GM23338 (cell line): ENCODE measurements around the gene ALDH1L2. TPM values are rescaled to one million over a fixed set of nuclear protein-coding genes. Genes with fewer than 3 reads are reported as not detected.

Experiments
- ATAC-seq: fragments of 200-7000 bp; cut with Tn5 transposase; 3 replicates; pipeline ENCODE4 v1.9.1; 2020
- DNase-seq: peaks from one replicate; pipeline ENCODE4 v3.0.0-alpha.2; 2015; ENCODE audit warnings: low spot score
- H2AFZ ChIP-seq: fragments of 200-600 bp; sonication (generic); 2 replicates; pipeline ENCODE4 v1.8.0; 2016; ENCODE audit warnings: antibody characterized with exemption, mild to moderate bottlenecking, moderate library complexity
- H3F3A ChIP-seq: fragments of 200-600 bp; sonication (generic); replicated peaks from 2 replicates; pipeline ENCODE4 v1.8.0; 2017; ENCODE audit warnings: antibody characterized with exemption, mixed run types, low read depth
- H3K27ac ChIP-seq: fragments of 200-600 bp; sonication (generic); 2 replicates; pipeline ENCODE4 v1.6.1; 2016; ENCODE audit warnings: low read depth
- H3K27me3 ChIP-seq: fragments of 200-600 bp; sonication (generic); 2 replicates; pipeline ENCODE4 v1.8.0; 2016; ENCODE audit warnings: mild to moderate bottlenecking, mixed run types, moderate library complexity; ENCODE audit not compliant: insufficient read depth
- H3K36me3 ChIP-seq: fragments of 200-600 bp; sonication (generic); 2 replicates; pipeline ENCODE4 v1.8.0; 2016; ENCODE audit warnings: mild to moderate bottlenecking; ENCODE audit not compliant: insufficient read depth
- H3K4me1 ChIP-seq: fragments of 200-600 bp; sonication (generic); 2 replicates; pipeline ENCODE4 v1.8.0; 2016; ENCODE audit warnings: mild to moderate bottlenecking, moderate library complexity; ENCODE audit not compliant: insufficient read depth
- H3K4me2 ChIP-seq: fragments of 200-600 bp; sonication (generic); 2 replicates; pipeline ENCODE4 v1.7.1; 2017; ENCODE audit warnings: mixed run types
- H3K4me3 ChIP-seq: fragments of 200-600 bp; sonication (generic); 2 replicates; pipeline ENCODE4 v1.6.1; 2016; ENCODE audit warnings: mixed run types
- H3K79me2 ChIP-seq: fragments of 200-600 bp; sonication (generic); replicated peaks from 2 replicates; pipeline ENCODE4 v1.8.0; 2017; ENCODE audit warnings: mild to moderate bottlenecking; ENCODE audit not compliant: insufficient read depth
- H3K9me2 ChIP-seq: fragments of 200-600 bp; sonication (generic); 2 replicates; pipeline ENCODE4 v1.8.0; 2017; ENCODE audit not compliant: insufficient read depth
- H4K20me1 ChIP-seq: fragments of 200-600 bp; sonication (generic); replicated peaks from 2 replicates; pipeline ENCODE4 v1.8.0; 2017; ENCODE audit warnings: mild to moderate bottlenecking; ENCODE audit not compliant: insufficient read depth
- H3K27ac Mint-ChIP-seq: 2 replicates; pipeline ENCODE4 v1.8.0; 2020; ENCODE audit warnings: inconsistent platforms, mild to moderate bottlenecking, moderate library complexity, mixed read lengths
- H3K27me3 Mint-ChIP-seq: 3 replicates; pipeline ENCODE4 v1.8.0; 2022; ENCODE audit warnings: low read depth, mild to moderate bottlenecking, moderate library complexity, mixed read lengths, inconsistent platforms; ENCODE audit not compliant: insufficient read depth, poor library complexity
- H3K36me3 Mint-ChIP-seq: 3 replicates; pipeline ENCODE4 v1.8.0; 2021; ENCODE audit warnings: low read depth, mild to moderate bottlenecking, inconsistent platforms, moderate library complexity, mixed read lengths
- H3K4me1 Mint-ChIP-seq: 3 replicates; pipeline ENCODE4 v1.8.0; 2020; ENCODE audit warnings: mild to moderate bottlenecking, inconsistent platforms, mixed read lengths
- H3K4me3 Mint-ChIP-seq: 3 replicates; pipeline ENCODE4 v1.8.0; 2021; ENCODE audit warnings: moderate library complexity, mild to moderate bottlenecking, inconsistent platforms, mixed read lengths
- H3K9me3 Mint-ChIP-seq: 3 replicates; pipeline ENCODE4 v1.8.0; 2020; ENCODE audit warnings: moderate library complexity, mild to moderate bottlenecking, inconsistent platforms, mixed read lengths
- EZH2 ChIP-seq: fragments of 200-600 bp; sonication (generic); IDR thresholded peaks from one replicate; pipeline ENCODE4 v1.8.0; 2017; ENCODE audit warnings: antibody characterized with exemption, mild to moderate bottlenecking, low read depth; ENCODE audit not compliant: unreplicated experiment
- POLR2AphosphoS5 ChIP-seq: IDR thresholded peaks from 2 replicates; pipeline ENCODE4 v1.6.1; 2016; ENCODE audit warnings: antibody characterized with exemption, low read depth
- STAT1 ChIP-seq: IDR thresholded peaks from one replicate; pipeline ENCODE4 v1.6.1; 2016; ENCODE audit warnings: antibody characterized with exemption; ENCODE audit not compliant: unreplicated experiment
- ZNF114 ChIP-seq: fragments of 250-450 bp; sonication (Bioruptor Pico); IDR thresholded peaks from 2 replicates; pipeline ENCODE4 v1.5.0; 2020; ENCODE audit warnings: mild to moderate bottlenecking, moderate library complexity
- ZNF331 ChIP-seq: fragments of 250-450 bp; sonication (Bioruptor Pico); IDR thresholded peaks from 2 replicates; pipeline ENCODE4 v1.5.0; 2020; ENCODE audit warnings: low read depth, mild to moderate bottlenecking, moderate library complexity
- polyA plus RNA-seq: library from polyadenylated mRNA; unstranded; fragments of >200 nt; fragmentation: Nextera tagmentation; extraction: Ambion mirVana; gene quantifications from 2 replicates; pipeline ENCODE4 v1.2.1, GENCODE V29; 2016
- total RNA-seq: library from RNA; depleted of rRNA; stranded (reverse); fragments of >200 nt; shearing (Covaris generic); gene quantifications from 2 replicates; pipeline ENCODE4 v1.2.3, GENCODE V29; 2014
- TF ChIP-seq, protein P1 (sequence below), 2 experiments: fragments of 200-600 bp in 1 of 2; sonication (generic) in 1 of 2; conservative IDR thresholded peaks; 2 replicates each; pipeline versions ENCODE4 v1.5.1 to v1.6.1; 2016 to 2017; ENCODE audit warnings: antibody characterized with exemption in 2 of 2, low read depth in 2 of 2, mild to moderate bottlenecking in 2 of 2, moderate library complexity in 1 of 2
- TF ChIP-seq, protein P2 (sequence below): IDR thresholded peaks from one replicate; pipeline ENCODE4 v1.6.1; 2018; ENCODE audit warnings: antibody characterized with exemption; ENCODE audit not compliant: unreplicated experiment
- TF ChIP-seq, protein P3 (sequence below): IDR thresholded peaks from 2 replicates; pipeline ENCODE4 v1.6.1; 2016; ENCODE audit warnings: antibody characterized with exemption
- TF ChIP-seq, protein P4 (sequence below): fragments of 250-450 bp; sonication (Bioruptor Pico); IDR thresholded peaks from 2 replicates; pipeline ENCODE4 v1.5.0; 2020; ENCODE audit warnings: mild to moderate bottlenecking, moderate library complexity

ALDH1L2 gene
- total and polyA plus RNA-seq, 2 experiments from 2014 or later = 5.8 to 9.1 TPM

DNA sequence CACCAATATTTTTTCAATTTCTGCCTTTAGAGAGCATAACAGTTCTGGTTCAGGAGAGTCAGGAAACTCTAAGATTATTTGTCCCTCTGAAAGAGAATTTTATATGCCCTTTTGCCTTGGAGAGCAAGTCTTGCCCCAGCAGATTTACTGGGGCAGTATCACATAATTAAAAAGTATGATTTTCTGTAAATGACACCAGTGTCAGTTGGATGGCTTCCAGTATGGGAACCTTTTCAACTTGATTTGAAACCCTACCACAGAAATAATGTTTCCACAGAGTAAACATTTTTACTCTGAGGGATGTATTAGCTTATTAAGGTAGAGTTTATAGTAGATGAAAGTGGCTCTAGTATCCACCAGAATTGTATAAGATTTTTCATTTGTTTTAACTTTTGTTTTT, 82.8 kb downstream of the ALDH1L2 start:
- H3K27me3 ChIP-seq = no peaks in the 10 kb centered on the region
- peaks cover 3% of the 10 kb centered on the region for H3K27me3 Mint-ChIP-seq
- H3K79me2 ChIP-seq = peaks cover 16% of the 10 kb centered on the region
- no peak overlapping the region for H3K27ac ChIP-seq
- no peak overlapping the region for H3K4me3 ChIP-seq
- no peak overlapping the region for H2AFZ ChIP-seq
- H3K4me3 Mint-ChIP-seq = no peak overlapping the region
- H3K36me3 ChIP-seq = peaks cover 39% of the 10 kb centered on the region
- H3K4me1 Mint-ChIP-seq = no peaks in the 10 kb centered on the region
- no peak for ATAC-seq
- H3K4me1 ChIP-seq = no peaks in the 10 kb centered on the region
- H3K27ac Mint-ChIP-seq = no peak overlapping the region
- no peak for DNase-seq
- no peaks in the 10 kb centered on the region for H3K9me3 Mint-ChIP-seq
- H3F3A ChIP-seq = no peaks in the 10 kb centered on the region
- no peaks in the 10 kb centered on the region for H3K9me2 ChIP-seq
- H3K36me3 Mint-ChIP-seq = peaks cover 85% of the 10 kb centered on the region
- TF ChIP-seq ZNF331 (CRISPR knock-in tag) = no peak
- TF ChIP-seq EZH2 = no peak
- TF ChIP-seq, protein P1, sequence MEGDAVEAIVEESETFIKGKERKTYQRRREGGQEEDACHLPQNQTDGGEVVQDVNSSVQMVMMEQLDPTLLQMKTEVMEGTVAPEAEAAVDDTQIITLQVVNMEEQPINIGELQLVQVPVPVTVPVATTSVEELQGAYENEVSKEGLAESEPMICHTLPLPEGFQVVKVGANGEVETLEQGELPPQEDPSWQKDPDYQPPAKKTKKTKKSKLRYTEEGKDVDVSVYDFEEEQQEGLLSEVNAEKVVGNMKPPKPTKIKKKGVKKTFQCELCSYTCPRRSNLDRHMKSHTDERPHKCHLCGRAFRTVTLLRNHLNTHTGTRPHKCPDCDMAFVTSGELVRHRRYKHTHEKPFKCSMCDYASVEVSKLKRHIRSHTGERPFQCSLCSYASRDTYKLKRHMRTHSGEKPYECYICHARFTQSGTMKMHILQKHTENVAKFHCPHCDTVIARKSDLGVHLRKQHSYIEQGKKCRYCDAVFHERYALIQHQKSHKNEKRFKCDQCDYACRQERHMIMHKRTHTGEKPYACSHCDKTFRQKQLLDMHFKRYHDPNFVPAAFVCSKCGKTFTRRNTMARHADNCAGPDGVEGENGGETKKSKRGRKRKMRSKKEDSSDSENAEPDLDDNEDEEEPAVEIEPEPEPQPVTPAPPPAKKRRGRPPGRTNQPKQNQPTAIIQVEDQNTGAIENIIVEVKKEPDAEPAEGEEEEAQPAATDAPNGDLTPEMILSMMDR (conservative IDR thresholded peaks at IDR 0.05; ENCODE audit: low read depth in 2 of 2) = no peak
- TF ChIP-seq ZNF114 (CRISPR knock-in tag) = no peak
- TF ChIP-seq, protein P2, sequence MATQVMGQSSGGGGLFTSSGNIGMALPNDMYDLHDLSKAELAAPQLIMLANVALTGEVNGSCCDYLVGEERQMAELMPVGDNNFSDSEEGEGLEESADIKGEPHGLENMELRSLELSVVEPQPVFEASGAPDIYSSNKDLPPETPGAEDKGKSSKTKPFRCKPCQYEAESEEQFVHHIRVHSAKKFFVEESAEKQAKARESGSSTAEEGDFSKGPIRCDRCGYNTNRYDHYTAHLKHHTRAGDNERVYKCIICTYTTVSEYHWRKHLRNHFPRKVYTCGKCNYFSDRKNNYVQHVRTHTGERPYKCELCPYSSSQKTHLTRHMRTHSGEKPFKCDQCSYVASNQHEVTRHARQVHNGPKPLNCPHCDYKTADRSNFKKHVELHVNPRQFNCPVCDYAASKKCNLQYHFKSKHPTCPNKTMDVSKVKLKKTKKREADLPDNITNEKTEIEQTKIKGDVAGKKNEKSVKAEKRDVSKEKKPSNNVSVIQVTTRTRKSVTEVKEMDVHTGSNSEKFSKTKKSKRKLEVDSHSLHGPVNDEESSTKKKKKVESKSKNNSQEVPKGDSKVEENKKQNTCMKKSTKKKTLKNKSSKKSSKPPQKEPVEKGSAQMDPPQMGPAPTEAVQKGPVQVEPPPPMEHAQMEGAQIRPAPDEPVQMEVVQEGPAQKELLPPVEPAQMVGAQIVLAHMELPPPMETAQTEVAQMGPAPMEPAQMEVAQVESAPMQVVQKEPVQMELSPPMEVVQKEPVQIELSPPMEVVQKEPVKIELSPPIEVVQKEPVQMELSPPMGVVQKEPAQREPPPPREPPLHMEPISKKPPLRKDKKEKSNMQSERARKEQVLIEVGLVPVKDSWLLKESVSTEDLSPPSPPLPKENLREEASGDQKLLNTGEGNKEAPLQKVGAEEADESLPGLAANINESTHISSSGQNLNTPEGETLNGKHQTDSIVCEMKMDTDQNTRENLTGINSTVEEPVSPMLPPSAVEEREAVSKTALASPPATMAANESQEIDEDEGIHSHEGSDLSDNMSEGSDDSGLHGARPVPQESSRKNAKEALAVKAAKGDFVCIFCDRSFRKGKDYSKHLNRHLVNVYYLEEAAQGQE = no peak
- no peak for TF ChIP-seq STAT1
- TF ChIP-seq, protein P3, sequence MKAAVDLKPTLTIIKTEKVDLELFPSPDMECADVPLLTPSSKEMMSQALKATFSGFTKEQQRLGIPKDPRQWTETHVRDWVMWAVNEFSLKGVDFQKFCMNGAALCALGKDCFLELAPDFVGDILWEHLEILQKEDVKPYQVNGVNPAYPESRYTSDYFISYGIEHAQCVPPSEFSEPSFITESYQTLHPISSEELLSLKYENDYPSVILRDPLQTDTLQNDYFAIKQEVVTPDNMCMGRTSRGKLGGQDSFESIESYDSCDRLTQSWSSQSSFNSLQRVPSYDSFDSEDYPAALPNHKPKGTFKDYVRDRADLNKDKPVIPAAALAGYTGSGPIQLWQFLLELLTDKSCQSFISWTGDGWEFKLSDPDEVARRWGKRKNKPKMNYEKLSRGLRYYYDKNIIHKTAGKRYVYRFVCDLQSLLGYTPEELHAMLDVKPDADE = no peak
- peaks cover 20% of the 10 kb centered on the region for H4K20me1 ChIP-seq
- H3K4me2 ChIP-seq = no peak overlapping the region

DNA sequence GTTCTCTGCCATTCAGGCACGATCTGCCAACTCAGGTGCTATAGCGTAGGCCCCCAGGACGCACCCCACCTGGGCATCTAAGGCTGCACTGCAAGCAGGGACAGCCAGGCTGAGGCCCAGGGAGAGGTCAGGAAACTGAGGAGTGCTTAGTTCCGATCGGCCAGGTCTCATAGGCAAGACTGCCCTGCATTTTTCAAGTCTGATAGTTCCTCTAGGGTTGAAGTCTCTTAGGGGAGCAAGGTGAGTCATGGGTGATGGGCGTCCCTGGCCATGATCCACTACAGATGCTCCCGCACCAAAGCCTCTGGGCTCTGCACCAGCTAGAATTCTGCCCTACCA, 84.9 kb downstream of the ALDH1L2 start:
- H3K4me2 ChIP-seq = no peak overlapping the region
- H3K4me3 ChIP-seq = no peak overlapping the region
- Mint-ChIP-seq H3K36me3 (peaks cover 91% of the 10 kb centered on the region), H3K9me3 (no peaks in the 10 kb centered on the region), H3K4me1 (no peaks in the 10 kb centered on the region), H3K27me3 (peaks cover 3% of the 10 kb centered on the region), H3K4me3 (no peak overlapping the region), H3K27ac (no peak overlapping the region)
- no peaks in the 10 kb centered on the region for H3K27me3 ChIP-seq
- H3K27ac ChIP-seq = no peak overlapping the region
- ATAC-seq (no peak), DNase-seq (no peak)
- H2AFZ ChIP-seq = no peak overlapping the region
- H4K20me1 ChIP-seq = peaks cover 20% of the 10 kb centered on the region
- H3K36me3 ChIP-seq = peaks cover 51% of the 10 kb centered on the region
- peaks cover 16% of the 10 kb centered on the region; the same call in 1 of the 2 replicates for H3K79me2 ChIP-seq
- no peaks in the 10 kb centered on the region for H3K4me1 ChIP-seq
- H3F3A ChIP-seq = no peaks in the 10 kb centered on the region
- H3K9me2 ChIP-seq = no peaks in the 10 kb centered on the region
- TF ChIP-seq, protein P4, sequence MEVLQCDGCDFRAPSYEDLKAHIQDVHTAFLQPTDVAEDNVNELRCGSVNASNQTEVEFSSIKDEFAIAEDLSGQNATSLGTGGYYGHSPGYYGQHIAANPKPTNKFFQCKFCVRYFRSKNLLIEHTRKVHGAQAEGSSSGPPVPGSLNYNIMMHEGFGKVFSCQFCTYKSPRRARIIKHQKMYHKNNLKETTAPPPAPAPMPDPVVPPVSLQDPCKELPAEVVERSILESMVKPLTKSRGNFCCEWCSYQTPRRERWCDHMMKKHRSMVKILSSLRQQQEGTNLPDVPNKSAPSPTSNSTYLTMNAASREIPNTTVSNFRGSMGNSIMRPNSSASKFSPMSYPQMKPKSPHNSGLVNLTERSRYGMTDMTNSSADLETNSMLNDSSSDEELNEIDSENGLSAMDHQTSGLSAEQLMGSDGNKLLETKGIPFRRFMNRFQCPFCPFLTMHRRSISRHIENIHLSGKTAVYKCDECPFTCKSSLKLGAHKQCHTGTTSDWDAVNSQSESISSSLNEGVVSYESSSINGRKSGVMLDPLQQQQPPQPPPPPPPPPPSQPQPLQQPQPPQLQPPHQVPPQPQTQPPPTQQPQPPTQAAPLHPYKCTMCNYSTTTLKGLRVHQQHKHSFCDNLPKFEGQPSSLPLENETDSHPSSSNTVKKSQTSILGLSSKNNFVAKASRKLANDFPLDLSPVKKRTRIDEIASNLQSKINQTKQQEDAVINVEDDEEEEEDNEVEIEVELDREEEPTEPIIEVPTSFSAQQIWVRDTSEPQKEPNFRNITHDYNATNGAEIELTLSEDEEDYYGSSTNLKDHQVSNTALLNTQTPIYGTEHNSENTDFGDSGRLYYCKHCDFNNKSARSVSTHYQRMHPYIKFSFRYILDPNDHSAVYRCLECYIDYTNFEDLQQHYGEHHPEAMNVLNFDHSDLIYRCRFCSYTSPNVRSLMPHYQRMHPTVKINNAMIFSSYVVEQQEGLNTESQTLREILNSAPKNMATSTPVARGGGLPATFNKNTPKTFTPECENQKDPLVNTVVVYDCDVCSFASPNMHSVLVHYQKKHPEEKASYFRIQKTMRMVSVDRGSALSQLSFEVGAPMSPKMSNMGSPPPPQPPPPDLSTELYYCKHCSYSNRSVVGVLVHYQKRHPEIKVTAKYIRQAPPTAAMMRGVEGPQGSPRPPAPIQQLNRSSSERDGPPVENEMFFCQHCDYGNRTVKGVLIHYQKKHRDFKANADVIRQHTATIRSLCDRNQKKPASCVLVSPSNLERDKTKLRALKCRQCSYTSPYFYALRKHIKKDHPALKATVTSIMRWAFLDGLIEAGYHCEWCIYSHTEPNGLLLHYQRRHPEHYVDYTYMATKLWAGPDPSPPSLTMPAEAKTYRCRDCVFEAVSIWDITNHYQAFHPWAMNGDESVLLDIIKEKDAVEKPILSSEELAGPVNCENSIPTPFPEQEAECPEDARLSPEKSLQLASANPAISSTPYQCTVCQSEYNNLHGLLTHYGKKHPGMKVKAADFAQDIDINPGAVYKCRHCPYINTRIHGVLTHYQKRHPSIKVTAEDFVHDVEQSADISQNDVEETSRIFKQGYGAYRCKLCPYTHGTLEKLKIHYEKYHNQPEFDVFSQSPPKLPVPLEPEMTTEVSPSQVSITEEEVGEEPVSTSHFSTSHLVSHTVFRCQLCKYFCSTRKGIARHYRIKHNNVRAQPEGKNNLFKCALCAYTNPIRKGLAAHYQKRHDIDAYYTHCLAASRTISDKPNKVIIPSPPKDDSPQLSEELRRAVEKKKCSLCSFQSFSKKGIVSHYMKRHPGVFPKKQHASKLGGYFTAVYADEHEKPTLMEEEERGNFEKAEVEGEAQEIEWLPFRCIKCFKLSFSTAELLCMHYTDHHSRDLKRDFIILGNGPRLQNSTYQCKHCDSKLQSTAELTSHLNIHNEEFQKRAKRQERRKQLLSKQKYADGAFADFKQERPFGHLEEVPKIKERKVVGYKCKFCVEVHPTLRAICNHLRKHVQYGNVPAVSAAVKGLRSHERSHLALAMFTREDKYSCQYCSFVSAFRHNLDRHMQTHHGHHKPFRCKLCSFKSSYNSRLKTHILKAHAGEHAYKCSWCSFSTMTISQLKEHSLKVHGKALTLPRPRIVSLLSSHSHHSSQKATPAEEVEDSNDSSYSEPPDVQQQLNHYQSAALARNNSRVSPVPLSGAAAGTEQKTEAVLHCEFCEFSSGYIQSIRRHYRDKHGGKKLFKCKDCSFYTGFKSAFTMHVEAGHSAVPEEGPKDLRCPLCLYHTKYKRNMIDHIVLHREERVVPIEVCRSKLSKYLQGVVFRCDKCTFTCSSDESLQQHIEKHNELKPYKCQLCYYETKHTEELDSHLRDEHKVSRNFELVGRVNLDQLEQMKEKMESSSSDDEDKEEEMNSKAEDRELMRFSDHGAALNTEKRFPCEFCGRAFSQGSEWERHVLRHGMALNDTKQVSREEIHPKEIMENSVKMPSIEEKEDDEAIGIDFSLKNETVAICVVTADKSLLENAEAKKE (CRISPR knock-in tag) = no peak
- TF ChIP-seq POLR2AphosphoS5 = no peak
